ENCODE data around the gene STH. TPM values are rescaled to one million over a fixed set of nuclear protein-coding genes. Genes with fewer than 3 reads are reported as not detected.

STH gene
- total RNA-seq, 2 donors from 2014 or later: not detected

DNA sequence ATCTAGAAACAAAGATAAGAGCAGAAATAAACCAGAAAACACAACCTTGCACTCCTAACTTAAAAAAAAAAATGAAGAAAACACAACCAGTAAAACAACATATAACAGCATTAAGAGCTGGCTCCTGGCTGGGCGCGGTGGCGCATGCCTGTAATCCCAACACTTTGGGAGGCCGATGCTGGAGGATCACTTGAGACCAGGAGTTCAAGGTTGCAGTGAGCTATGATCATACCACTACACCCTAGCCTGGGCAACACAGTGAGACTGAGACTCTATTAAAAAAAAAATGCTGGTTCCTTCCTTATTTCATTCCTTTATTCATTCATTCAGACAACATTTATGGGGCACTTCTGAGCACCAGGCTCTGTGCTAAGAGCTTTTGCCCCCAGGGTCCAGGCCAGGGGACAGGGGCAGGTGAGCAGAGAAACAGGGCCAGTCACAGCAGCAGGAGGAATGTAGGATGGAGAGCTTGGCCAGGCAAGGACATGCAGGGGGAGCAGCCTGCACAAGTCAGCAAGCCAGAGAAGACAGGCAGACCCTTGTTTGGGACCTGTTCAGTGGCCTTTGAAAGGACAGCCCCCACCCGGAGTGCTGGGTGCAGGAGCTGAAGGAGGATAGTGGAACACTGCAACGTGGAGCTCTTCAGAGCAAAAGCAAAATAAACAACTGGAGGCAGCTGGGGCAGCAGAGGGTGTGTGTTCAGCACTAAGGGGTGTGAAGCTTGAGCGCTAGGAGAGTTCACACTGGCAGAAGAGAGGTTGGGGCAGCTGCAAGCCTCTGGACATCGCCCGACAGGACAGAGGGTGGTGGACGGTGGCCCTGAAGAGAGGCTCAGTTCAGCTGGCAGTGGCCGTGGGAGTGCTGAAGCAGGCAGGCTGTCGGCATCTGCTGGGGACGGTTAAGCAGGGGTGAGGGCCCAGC lies 2.6 kb downstream of the STH start:
- Mint-ChIP-seq H3K4me3 (no peak overlapping the region), H3K4me1 (no peaks in the 10 kb centered on the region), H3K27ac (no peak overlapping the region), H3K9me3 (peaks cover 2% of the 10 kb centered on the region), H3K36me3 (ENCODE audit: low read depth) (no peaks in the 10 kb centered on the region), H3K27me3 (ENCODE audit: insufficient read depth) (no peaks in the 10 kb centered on the region)
- no peaks in the 10 kb centered on the region for H3K27me3 ChIP-seq (ENCODE audit: control insufficient read depth, insufficient read depth, low read length, poor library complexity, severe bottlenecking)
- TF ChIP-seq, protein P1, sequence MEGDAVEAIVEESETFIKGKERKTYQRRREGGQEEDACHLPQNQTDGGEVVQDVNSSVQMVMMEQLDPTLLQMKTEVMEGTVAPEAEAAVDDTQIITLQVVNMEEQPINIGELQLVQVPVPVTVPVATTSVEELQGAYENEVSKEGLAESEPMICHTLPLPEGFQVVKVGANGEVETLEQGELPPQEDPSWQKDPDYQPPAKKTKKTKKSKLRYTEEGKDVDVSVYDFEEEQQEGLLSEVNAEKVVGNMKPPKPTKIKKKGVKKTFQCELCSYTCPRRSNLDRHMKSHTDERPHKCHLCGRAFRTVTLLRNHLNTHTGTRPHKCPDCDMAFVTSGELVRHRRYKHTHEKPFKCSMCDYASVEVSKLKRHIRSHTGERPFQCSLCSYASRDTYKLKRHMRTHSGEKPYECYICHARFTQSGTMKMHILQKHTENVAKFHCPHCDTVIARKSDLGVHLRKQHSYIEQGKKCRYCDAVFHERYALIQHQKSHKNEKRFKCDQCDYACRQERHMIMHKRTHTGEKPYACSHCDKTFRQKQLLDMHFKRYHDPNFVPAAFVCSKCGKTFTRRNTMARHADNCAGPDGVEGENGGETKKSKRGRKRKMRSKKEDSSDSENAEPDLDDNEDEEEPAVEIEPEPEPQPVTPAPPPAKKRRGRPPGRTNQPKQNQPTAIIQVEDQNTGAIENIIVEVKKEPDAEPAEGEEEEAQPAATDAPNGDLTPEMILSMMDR (conservative IDR thresholded peaks at IDR 0.05): no peak
- no peaks in the 10 kb centered on the region for H3K36me3 ChIP-seq (ENCODE audit: control insufficient read depth, insufficient read depth, low read length)
- no peak for DNase-seq
- H3K9ac ChIP-seq (ENCODE audit: extremely low read depth, low read length, poor library complexity, severe bottlenecking): no peak overlapping the region
- H3K4me1 ChIP-seq (ENCODE audit: control insufficient read depth, insufficient read depth, low read length): no peaks in the 10 kb centered on the region
- H3K27ac ChIP-seq (ENCODE audit: low read depth, low read length): no peak overlapping the region
- WGBS, 2 experiments (ENCODE audit: insufficient coverage in 1 of 2, insufficient read length in 1 of 2): 86 to 89% methylated on average over 12 to 13 of the region's 13 CpGs
- no peak overlapping the region for H3K4me3 ChIP-seq (ENCODE audit: low read length)
- no peaks in the 10 kb centered on the region for H3K9me3 ChIP-seq (ENCODE audit: control insufficient read depth, low read length)

DNA sequence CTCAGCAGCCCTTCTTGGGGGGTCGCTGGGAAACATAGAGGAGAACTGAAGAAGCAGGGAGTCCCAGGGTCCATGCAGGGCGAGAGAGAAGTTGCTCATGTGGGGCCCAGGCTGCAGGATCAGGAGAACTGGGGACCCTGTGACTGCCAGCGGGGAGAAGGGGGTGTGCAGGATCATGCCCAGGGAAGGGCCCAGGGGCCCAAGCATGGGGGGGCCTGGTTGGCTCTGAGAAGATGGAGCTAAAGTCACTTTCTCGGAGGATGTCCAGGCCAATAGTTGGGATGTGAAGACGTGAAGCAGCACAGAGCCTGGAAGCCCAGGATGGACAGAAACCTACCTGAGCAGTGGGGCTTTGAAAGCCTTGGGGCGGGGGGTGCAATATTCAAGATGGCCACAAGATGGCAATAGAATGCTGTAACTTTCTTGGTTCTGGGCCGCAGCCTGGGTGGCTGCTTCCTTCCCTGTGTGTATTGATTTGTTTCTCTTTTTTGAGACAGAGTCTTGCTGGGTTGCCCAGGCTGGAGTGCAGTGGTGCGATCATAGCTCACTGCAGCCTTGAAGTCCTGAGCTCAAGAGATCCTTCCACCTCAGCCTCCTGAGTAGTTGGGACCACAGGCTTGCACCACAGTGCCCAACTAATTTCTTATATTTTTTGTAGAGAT lies 3.4 kb downstream of the STH start:
- TF ChIP-seq, protein P1 (conservative IDR thresholded peaks at IDR 0.05): peak; percentile 94
- Histone ChIP-seq H3K9ac (ENCODE audit: extremely low read depth, low read length, poor library complexity, severe bottlenecking) (no peak overlapping the region), H3K4me1 (ENCODE audit: control insufficient read depth, insufficient read depth, low read length) (no peaks in the 10 kb centered on the region), H3K27me3 (ENCODE audit: control insufficient read depth, insufficient read depth, low read length, poor library complexity, severe bottlenecking) (no peaks in the 10 kb centered on the region), H3K27ac (ENCODE audit: low read depth, low read length) (no peak overlapping the region), H3K36me3 (ENCODE audit: control insufficient read depth, insufficient read depth, low read length) (no peaks in the 10 kb centered on the region), H3K4me3 (ENCODE audit: low read length) (no peak overlapping the region), H3K9me3 (ENCODE audit: control insufficient read depth, low read length) (no peaks in the 10 kb centered on the region)
- peak; percentile 96 for DNase-seq
- H3K27me3 Mint-ChIP-seq (ENCODE audit: insufficient read depth): no peaks in the 10 kb centered on the region
- peaks cover 2% of the 10 kb centered on the region for H3K9me3 Mint-ChIP-seq
- no peaks in the 10 kb centered on the region for H3K36me3 Mint-ChIP-seq (ENCODE audit: low read depth)
- no peaks in the 10 kb centered on the region for H3K4me1 Mint-ChIP-seq
- 7 to 33% methylated on average over 2 to 8 of the region's 8 CpGs for WGBS, 2 experiments (ENCODE audit: insufficient coverage in 1 of 2, insufficient read length in 1 of 2)
- no peak overlapping the region for H3K27ac Mint-ChIP-seq
- no peak overlapping the region for H3K4me3 Mint-ChIP-seq

DNA sequence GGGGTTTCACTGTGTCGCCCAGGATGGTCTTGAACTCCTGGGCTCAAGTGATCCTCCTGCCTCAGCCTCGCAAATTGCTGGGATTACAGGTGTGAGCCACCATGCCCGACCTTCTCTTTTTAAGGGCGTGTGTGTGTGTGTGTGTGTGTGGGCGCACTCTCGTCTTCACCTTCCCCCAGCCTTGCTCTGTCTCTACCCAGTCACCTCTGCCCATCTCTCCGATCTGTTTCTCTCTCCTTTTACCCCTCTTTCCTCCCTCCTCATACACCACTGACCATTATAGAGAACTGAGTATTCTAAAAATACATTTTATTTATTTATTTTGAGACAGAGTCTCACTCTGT lies 3.9 kb downstream of the STH start:
- Mint-ChIP-seq H3K27me3 (ENCODE audit: insufficient read depth) (no peaks in the 10 kb centered on the region), H3K4me1 (no peaks in the 10 kb centered on the region), H3K27ac (no peak overlapping the region), H3K36me3 (ENCODE audit: low read depth) (no peaks in the 10 kb centered on the region), H3K9me3 (peaks cover 2% of the 10 kb centered on the region), H3K4me3 (no peak overlapping the region)
- DNase-seq: no peak
- no peak overlapping the region for H3K9ac ChIP-seq (ENCODE audit: extremely low read depth, low read length, poor library complexity, severe bottlenecking)
- WGBS, 2 experiments (ENCODE audit: insufficient coverage in 1 of 2, insufficient read length in 1 of 2): 67% methylated on average over 5 of the region's 7 CpGs; no CpG with 5 or more reads in 1 of the 2 experiments
- H3K36me3 ChIP-seq (ENCODE audit: control insufficient read depth, insufficient read depth, low read length): no peaks in the 10 kb centered on the region
- no peaks in the 10 kb centered on the region for H3K4me1 ChIP-seq (ENCODE audit: control insufficient read depth, insufficient read depth, low read length)
- no peaks in the 10 kb centered on the region for H3K9me3 ChIP-seq (ENCODE audit: control insufficient read depth, low read length)
- H3K27me3 ChIP-seq (ENCODE audit: control insufficient read depth, insufficient read depth, low read length, poor library complexity, severe bottlenecking): no peaks in the 10 kb centered on the region
- no peak overlapping the region for H3K4me3 ChIP-seq (ENCODE audit: low read length)
- TF ChIP-seq, protein P1 (conservative IDR thresholded peaks at IDR 0.05): no peak
- no peak overlapping the region for H3K27ac ChIP-seq (ENCODE audit: low read depth, low read length)

Data from endodermal cell (in vitro differentiated cells).